Endothelial cell of umbilical vein (primary cell): Measurements from ENCODE around the gene PIP4K2B.

ENCODE experiments used
- CTCF ChIP-seq, 2 donors: IDR thresholded peaks; 1 replicate in 1 of 2; 2 replicates in 1 of 2; pipeline ENCODE4 v1.5.1; 2011; ENCODE audit warnings: low read length in 2 of 2, mild to moderate bottlenecking in 2 of 2, moderate library complexity in 2 of 2, control low read depth in 1 of 2, inconsistent platforms in 1 of 2, low read depth in 1 of 2; ENCODE audit not compliant: insufficient read depth in 1 of 2; ENCODE audit errors: extremely low read depth in 1 of 2
- EZH2 ChIP-seq: IDR thresholded peaks from 2 replicates; pipeline ENCODE4 v1.6.1; 2012; ENCODE audit warnings: borderline replicate concordance, low read depth, mild to moderate bottlenecking, moderate library complexity, low read length, inconsistent platforms; ENCODE audit not compliant: severe bottlenecking
- FOS ChIP-seq: IDR thresholded peaks from 2 replicates; pipeline ENCODE4 v1.6.1; 2011; ENCODE audit warnings: mild to moderate bottlenecking, low read length, moderate library complexity, borderline replicate concordance; ENCODE audit not compliant: insufficient read depth
- GATA2 ChIP-seq: IDR thresholded peaks from 2 replicates; pipeline ENCODE4 v1.7.0; 2011; ENCODE audit warnings: low read depth, mild to moderate bottlenecking, moderate library complexity, mixed read lengths, low read length; ENCODE audit not compliant: insufficient read length, insufficient read depth
- JUN ChIP-seq: IDR thresholded peaks from 2 replicates; pipeline ENCODE4 v1.6.1; 2011; ENCODE audit warnings: borderline replicate concordance, low read depth; ENCODE audit not compliant: insufficient read length, insufficient read depth
- POLR2A ChIP-seq: IDR thresholded peaks from 2 replicates; pipeline ENCODE4 v1.6.1; 2012; ENCODE audit warnings: low read depth, mild to moderate bottlenecking, control low read depth, low read length
- POLR2AphosphoS5 ChIP-seq: IDR thresholded peaks from 2 replicates; pipeline ENCODE4 v1.6.1; 2012; ENCODE audit warnings: low read depth, mild to moderate bottlenecking, control low read depth, low read length, moderate library complexity; ENCODE audit not compliant: insufficient read depth
- TF ChIP-seq, protein P1 (sequence below): IDR thresholded peaks from 2 replicates; pipeline ENCODE4 v1.6.1; 2011; ENCODE audit not compliant: insufficient read depth, insufficient read length

DNA sequence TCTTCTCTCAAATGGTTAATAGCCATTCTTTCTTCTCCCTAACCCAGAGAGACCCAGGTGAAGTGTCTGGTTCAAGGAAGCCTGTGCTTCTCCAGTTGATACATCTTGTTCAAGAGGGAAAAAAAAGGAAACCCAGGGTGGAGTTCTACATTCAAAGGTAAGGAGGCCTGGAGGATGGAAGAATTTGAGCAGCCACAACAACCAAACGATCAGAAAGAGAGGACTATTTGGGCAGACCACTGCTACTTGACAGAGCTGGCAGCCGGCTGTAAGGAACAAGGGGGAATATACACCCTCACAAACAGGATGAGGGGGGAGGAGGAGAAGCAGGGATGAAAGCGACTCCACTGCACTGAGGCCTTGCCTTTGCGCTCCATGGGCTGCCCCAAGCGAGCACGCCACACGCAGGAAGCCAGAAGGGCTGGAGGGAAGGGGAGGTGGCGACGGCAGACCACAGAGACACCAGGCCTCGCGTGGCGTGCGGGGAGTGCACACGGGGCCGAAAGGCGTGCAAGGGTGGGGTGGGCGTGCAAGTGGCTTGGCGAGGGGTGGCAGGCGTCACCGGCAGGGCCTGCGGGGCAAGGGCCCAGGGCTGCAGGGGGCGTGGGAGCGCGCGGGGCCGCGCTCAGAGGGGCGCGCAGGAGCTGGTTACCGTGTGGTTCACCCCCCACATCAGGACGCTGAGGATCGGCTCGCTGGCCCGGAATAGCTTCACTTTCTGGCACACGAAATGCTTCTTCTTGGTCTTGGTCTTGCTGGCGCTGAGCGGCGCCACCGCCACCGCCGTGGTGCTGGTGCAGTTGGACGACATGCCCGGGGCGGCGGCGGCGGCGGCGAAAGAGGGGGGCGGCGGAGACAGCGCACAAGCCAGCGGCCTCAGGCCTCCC, 499 bp downstream of the PIP4K2B start:
- peak in 1 of 2 donors; percentile 11 for TF ChIP-seq CTCF (IDR thresholded peaks at IDR 0.05; ENCODE audit: extremely low read depth in 1 of 2, insufficient read depth in 1 of 2, low read depth in 1 of 2, low read length in 2 of 2)
- no peak for TF ChIP-seq EZH2
- peak; percentile 68 for TF ChIP-seq POLR2AphosphoS5
- TF ChIP-seq FOS: no peak
- TF ChIP-seq, protein P1, sequence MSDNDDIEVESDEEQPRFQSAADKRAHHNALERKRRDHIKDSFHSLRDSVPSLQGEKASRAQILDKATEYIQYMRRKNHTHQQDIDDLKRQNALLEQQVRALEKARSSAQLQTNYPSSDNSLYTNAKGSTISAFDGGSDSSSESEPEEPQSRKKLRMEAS: peak; percentile 20
- peak; percentile 73 for TF ChIP-seq POLR2A
- TF ChIP-seq JUN: no peak
- TF ChIP-seq GATA2: no peak
